KMS-11 (cell line): ENCODE measurements around the gene NFATC1.
"Not testable (repeated sequence)": the region's sequence is repeated elsewhere in the genome, so short reads cannot be mapped to it uniquely, and the experiment has no call there.

Experiments used
- H2AFZ ChIP-seq: fragments of 200-600 bp; sonication (generic); 2 replicates; pipeline ENCODE4 v1.6.1; 2016; ENCODE audit warnings: antibody characterized with exemption, mixed run types, low read depth
- H3K27ac ChIP-seq: fragments of 200-600 bp; sonication (generic); 2 replicates; pipeline ENCODE4 v1.6.1; 2016; ENCODE audit warnings: mild to moderate bottlenecking, mixed run types
- H3K27me3 ChIP-seq: fragments of 200-600 bp; sonication (generic); 2 replicates; pipeline ENCODE4 v1.6.1; 2017; ENCODE audit warnings: mild to moderate bottlenecking, low read depth, mixed run types, moderate library complexity; ENCODE audit not compliant: insufficient read depth
- H3K36me3 ChIP-seq: fragments of 200-600 bp; sonication (generic); 2 replicates; pipeline ENCODE4 v1.6.1; 2017; ENCODE audit warnings: mild to moderate bottlenecking, mixed run types; ENCODE audit not compliant: insufficient read depth
- H3K4me1 ChIP-seq: fragments of 200-600 bp; sonication (generic); 2 replicates; pipeline ENCODE4 v1.6.1; 2016; ENCODE audit warnings: mild to moderate bottlenecking, low read depth, mixed run types; ENCODE audit not compliant: poor library complexity, severe bottlenecking
- H3K4me2 ChIP-seq: fragments of 200-600 bp; sonication (generic); 2 replicates; pipeline ENCODE4 v1.7.0; 2016; ENCODE audit warnings: mild to moderate bottlenecking, mixed run types
- H3K4me3 ChIP-seq: fragments of 200-600 bp; sonication (generic); IDR thresholded peaks from 2 replicates; pipeline ENCODE4 v1.6.1; 2017; ENCODE audit warnings: low read depth, low read length, mixed read lengths; ENCODE audit not compliant: insufficient read depth
- H3K79me2 ChIP-seq: fragments of 200-600 bp; sonication (generic); 2 replicates; pipeline ENCODE4 v1.6.1; 2016; ENCODE audit warnings: low read depth, mixed run types; ENCODE audit not compliant: insufficient read depth
- H3K9ac ChIP-seq: fragments of 200-600 bp; sonication (generic); 2 replicates; pipeline ENCODE4 v1.6.1; 2016; ENCODE audit warnings: mild to moderate bottlenecking, mixed run types
- H4K20me1 ChIP-seq: fragments of 200-600 bp; sonication (generic); 2 replicates; pipeline ENCODE4 v1.6.1; 2016; ENCODE audit warnings: mild to moderate bottlenecking, mixed run types; ENCODE audit not compliant: insufficient read depth
- TF ChIP-seq, protein P1 (sequence below): fragments of 200-600 bp; sonication (generic); conservative IDR thresholded peaks from 2 replicates; pipeline ENCODE4 v1.6.1; 2017; ENCODE audit warnings: low read depth, mild to moderate bottlenecking, antibody characterized with exemption, low read length, moderate library complexity, mixed read lengths

NFATC1 gene

DNA sequence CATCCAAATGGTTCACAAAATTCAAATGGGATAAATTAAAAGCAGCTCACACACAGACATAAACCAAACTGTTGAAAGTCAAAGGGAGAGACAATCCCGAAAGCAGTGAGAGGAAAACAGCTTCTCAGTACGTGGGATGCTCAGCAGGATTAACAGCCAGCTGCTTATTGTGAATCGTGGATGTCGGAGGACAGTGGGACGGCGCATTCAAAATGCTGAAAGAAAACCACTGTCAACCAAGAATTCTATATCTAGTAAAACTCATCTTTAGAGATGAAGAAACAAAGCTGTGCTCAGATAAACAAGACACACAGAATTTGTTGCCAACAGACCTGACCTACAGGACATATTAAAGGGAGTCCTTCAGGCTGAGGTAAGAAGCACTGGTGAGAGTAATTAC is 102.9 kb downstream of the NFATC1 start:
- H3K4me3 ChIP-seq: no peak overlapping the region
- no peaks in the 10 kb centered on the region for H4K20me1 ChIP-seq
- TF ChIP-seq, protein P1, sequence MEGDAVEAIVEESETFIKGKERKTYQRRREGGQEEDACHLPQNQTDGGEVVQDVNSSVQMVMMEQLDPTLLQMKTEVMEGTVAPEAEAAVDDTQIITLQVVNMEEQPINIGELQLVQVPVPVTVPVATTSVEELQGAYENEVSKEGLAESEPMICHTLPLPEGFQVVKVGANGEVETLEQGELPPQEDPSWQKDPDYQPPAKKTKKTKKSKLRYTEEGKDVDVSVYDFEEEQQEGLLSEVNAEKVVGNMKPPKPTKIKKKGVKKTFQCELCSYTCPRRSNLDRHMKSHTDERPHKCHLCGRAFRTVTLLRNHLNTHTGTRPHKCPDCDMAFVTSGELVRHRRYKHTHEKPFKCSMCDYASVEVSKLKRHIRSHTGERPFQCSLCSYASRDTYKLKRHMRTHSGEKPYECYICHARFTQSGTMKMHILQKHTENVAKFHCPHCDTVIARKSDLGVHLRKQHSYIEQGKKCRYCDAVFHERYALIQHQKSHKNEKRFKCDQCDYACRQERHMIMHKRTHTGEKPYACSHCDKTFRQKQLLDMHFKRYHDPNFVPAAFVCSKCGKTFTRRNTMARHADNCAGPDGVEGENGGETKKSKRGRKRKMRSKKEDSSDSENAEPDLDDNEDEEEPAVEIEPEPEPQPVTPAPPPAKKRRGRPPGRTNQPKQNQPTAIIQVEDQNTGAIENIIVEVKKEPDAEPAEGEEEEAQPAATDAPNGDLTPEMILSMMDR: no peak
- H3K9ac ChIP-seq: no peak overlapping the region
- H3K27me3 ChIP-seq: no peaks in the 10 kb centered on the region
- H3K4me2 ChIP-seq: no peak overlapping the region
- H3K27ac ChIP-seq: no peak overlapping the region
- no peaks in the 10 kb centered on the region for H3K4me1 ChIP-seq
- H2AFZ ChIP-seq: no peak overlapping the region
- H3K79me2 ChIP-seq: no peaks in the 10 kb centered on the region
- H3K36me3 ChIP-seq: no peaks in the 10 kb centered on the region

DNA sequence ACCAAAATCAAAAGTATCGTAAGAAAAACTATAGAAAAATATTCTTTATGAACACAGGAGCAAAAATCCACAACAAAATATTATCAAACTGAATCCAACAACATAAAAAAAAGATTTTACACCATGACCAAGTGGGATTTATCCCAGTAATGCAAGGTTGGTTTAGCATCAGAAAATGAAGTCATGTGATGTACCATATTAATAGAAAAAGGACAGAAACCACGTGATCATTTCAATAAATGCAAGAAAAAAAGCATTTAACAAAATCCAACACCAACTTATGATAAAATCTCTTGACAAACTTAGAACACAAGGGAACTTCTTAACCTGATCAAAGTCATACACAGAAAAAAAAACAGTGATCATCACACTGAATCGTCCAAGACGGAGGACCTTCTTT is 105.3 kb downstream of the NFATC1 start:
- H3K4me3 ChIP-seq: no peak overlapping the region
- no peaks in the 10 kb centered on the region for H4K20me1 ChIP-seq
- no peaks in the 10 kb centered on the region for H3K36me3 ChIP-seq
- no peaks in the 10 kb centered on the region for H3K79me2 ChIP-seq
- no peak overlapping the region for H2AFZ ChIP-seq
- H3K4me2 ChIP-seq: no peak overlapping the region
- H3K27ac ChIP-seq: no peak overlapping the region
- TF ChIP-seq, protein P1: no peak
- no peaks in the 10 kb centered on the region for H3K27me3 ChIP-seq
- no peaks in the 10 kb centered on the region for H3K4me1 ChIP-seq
- no peak overlapping the region for H3K9ac ChIP-seq

DNA sequence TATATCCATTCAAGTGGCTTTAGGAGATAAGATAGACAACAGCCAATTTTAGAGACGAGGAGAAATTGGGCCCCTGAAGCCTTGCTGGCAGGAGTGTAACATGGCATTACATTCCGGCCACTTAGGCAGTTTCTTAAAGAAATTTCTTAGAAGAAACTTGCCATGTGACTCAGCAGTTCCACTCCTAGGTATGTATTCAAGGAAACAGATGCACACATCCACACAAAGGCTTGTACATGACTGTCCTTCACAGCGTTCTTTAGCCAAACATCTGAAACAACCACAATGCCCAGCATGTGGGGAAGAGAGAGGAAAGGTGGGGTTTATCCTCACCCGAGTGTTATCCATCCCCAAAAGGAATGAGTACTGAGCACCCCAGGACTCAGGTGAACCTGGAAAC is 107.1 kb downstream of the NFATC1 start:
- TF ChIP-seq, protein P1: no peak
- no peak overlapping the region for H2AFZ ChIP-seq
- no peaks in the 10 kb centered on the region for H4K20me1 ChIP-seq

DNA sequence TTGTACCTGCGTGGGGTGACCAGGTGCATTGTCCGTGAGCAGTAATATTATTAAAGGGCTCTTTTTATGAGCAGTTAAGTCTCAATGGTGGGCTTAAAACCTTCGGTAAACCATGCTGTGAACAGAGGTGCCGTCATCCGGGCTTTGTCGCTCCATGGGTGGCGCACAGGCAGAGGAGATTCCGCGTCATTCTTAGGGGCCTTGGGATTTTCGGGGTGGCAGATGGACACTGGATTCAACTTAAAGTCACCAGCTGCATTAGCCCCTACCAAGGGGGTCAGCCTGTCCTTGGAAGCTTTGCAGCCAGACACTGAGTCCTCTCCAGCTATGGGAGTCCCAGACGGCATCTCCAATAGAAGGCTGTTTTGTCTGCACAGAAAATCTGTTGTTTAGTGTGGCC is 107.7 kb downstream of the NFATC1 start:
- H3K4me3 ChIP-seq: no peak overlapping the region
- no peaks in the 10 kb centered on the region for H3K27me3 ChIP-seq
- no peak overlapping the region for H3K9ac ChIP-seq
- TF ChIP-seq, protein P1: no peak
- H3K79me2 ChIP-seq: no peaks in the 10 kb centered on the region
- H2AFZ ChIP-seq: no peak overlapping the region
- H3K36me3 ChIP-seq: no peaks in the 10 kb centered on the region; the same call in 1 of the 2 replicates
- no peak overlapping the region for H3K4me2 ChIP-seq
- no peaks in the 10 kb centered on the region for H4K20me1 ChIP-seq
- no peak overlapping the region for H3K27ac ChIP-seq
- no peaks in the 10 kb centered on the region for H3K4me1 ChIP-seq

More for the DNA sequence above, 107.1 kb downstream of the NFATC1 start:
- Histone ChIP-seq H3K4me2 (no peak overlapping the region), H3K4me1 (no peaks in the 10 kb centered on the region), H3K4me3 (no peak overlapping the region), H3K27me3 (no peaks in the 10 kb centered on the region), H3K36me3 (no peaks in the 10 kb centered on the region; the same call in 1 of the 2 replicates), H3K27ac (no peak overlapping the region), H3K9ac (no peak overlapping the region), H3K79me2 (no peaks in the 10 kb centered on the region)

DNA sequence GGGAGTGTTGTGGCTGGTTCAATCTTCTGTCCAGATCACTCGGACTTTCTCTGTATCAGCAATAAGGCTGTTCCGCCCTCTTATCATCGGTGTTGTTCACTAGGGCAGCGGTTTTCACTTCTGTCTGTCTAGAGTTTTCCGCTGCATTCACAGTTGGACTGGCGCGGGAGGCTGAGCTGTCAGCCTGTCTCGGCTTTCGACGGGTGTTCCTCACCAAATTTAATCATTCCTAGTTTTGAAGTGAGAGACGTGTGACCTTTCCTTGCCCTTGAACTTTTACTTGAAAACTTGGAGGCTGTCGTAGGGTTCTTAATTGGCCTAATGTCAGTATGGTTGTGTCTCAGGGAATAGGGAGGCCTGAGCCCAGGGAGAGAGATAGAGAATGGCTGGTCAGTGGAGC is 108.3 kb downstream of the NFATC1 start:
- Histone ChIP-seq H3K4me1 (no peaks in the 10 kb centered on the region), H3K36me3 (no peaks in the 10 kb centered on the region; the same call in 1 of the 2 replicates), H3K9ac (no peak overlapping the region), H3K27ac (no peak overlapping the region), H3K4me3 (no peak overlapping the region), H2AFZ (no peak overlapping the region), H3K79me2 (no peaks in the 10 kb centered on the region), H4K20me1 (no peaks in the 10 kb centered on the region), H3K4me2 (no peak overlapping the region), H3K27me3 (no peaks in the 10 kb centered on the region)
- TF ChIP-seq, protein P1: no peak

DNA sequence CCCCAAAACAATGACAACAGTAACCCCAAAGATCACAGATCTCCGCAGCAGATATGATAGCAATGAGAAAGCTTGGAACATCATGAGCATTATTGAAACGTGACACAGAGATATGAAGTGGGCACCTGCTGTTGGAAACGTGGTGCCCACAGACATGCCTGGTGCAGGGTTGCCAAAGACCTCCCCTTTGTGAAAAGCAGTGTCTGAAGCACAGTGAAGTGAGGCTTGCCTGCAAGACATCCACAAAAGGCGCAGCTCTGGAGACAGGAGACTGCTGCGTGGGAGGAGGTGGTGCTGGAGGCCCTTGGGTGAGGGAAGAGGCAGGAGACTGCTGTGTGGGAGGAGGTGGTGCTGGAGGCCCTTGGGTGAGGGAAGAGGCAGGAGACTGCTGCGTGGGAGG is 108.8 kb downstream of the NFATC1 start:
- H3K27ac ChIP-seq, H3K4me2 ChIP-seq, H3K9ac ChIP-seq, H3K4me1 ChIP-seq, H3K27me3 ChIP-seq, H3K79me2 ChIP-seq, H4K20me1 ChIP-seq, H3K36me3 ChIP-seq, H2AFZ ChIP-seq, H3K4me3 ChIP-seq: not testable (repeated sequence)

DNA sequence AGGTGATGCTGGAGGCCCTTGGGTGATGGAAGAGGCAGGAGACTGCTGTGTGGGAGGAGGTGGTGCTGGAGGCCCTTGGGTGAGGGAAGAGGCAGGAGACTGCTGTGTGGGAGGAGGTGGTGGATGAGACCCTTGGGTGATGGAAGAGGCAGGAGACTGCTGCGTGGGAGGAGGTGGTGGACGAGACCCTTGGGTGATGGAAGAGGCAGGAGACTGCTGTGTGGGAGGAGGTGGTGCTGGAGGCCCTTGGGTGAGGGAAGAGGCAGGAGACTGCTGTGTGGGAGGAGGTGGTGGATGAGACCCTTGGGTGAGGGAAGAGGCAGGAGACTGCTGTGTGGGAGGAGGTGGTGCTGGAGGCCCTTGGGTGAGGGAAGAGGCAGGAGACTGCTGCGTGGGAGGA is 109.7 kb downstream of the NFATC1 start:
- not testable (repeated sequence) for H3K27ac ChIP-seq, H3K27me3 ChIP-seq, H3K4me1 ChIP-seq, H2AFZ ChIP-seq, H3K4me2 ChIP-seq, H3K4me3 ChIP-seq, H4K20me1 ChIP-seq, H3K79me2 ChIP-seq, H3K9ac ChIP-seq, H3K36me3 ChIP-seq
